Progenitor cell of endocrine pancreas (in vitro differentiated cells): ENCODE results near the gene UBAC2. TPM values are rescaled to one million over a fixed set of nuclear protein-coding genes. Genes with fewer than 3 reads are reported as not detected.
"Not testable (repeated sequence)": the region's sequence is repeated elsewhere in the genome, so short reads cannot be mapped to it uniquely, and the experiment has no call there.

ENCODE experiments used
- DNase-seq: peaks from one replicate; pipeline ENCODE4 v3.0.0; 2021; ENCODE audit warnings: low spot score; ENCODE audit not compliant: unreplicated experiment
- H3K27ac Mint-ChIP-seq: 2 replicates; pipeline ENCODE4 v1.8.0; 2021; ENCODE audit warnings: mild to moderate bottlenecking, moderate library complexity, mixed read lengths
- H3K27me3 Mint-ChIP-seq: 2 replicates; pipeline ENCODE4 v1.8.0; 2021; ENCODE audit warnings: mixed read lengths
- H3K36me3 Mint-ChIP-seq: 2 replicates; pipeline ENCODE4 v1.8.0; 2022; ENCODE audit warnings: mixed read lengths; ENCODE audit not compliant: insufficient read depth
- H3K4me1 Mint-ChIP-seq: 2 replicates; pipeline ENCODE4 v1.8.0; 2021; ENCODE audit warnings: low read depth, mixed read lengths
- H3K4me3 Mint-ChIP-seq: 2 replicates; pipeline ENCODE4 v1.8.0; 2021; ENCODE audit warnings: low read depth, mild to moderate bottlenecking, moderate library complexity, mixed read lengths
- H3K9me3 Mint-ChIP-seq: 2 replicates; pipeline ENCODE4 v1.8.0; 2021; ENCODE audit warnings: low read depth, mixed read lengths
- CTCF ChIP-seq: fragments of 200-600 bp; sonication (generic); IDR thresholded peaks from one replicate; pipeline ENCODE4 v1.5.0; 2021; ENCODE audit warnings: antibody characterized with exemption, mild to moderate bottlenecking; ENCODE audit not compliant: unreplicated experiment
- total RNA-seq: library from RNA; stranded (reverse); gene quantifications from 2 replicates; pipeline ENCODE4 v1.2.1, GENCODE V29; 2021

Gene UBAC2
- total RNA-seq, 1 donor from 2014 or later, result 60.6 TPM

- no peak for TF ChIP-seq CTCF
- H3K4me1 Mint-ChIP-seq, result peaks cover 4% of the 10 kb centered on the region
- no peak for DNase-seq
- peaks cover 8% of the 10 kb centered on the region for H3K27me3 Mint-ChIP-seq
- H3K36me3 Mint-ChIP-seq, result peaks cover 2% of the 10 kb centered on the region
- no peak overlapping the region for H3K4me3 Mint-ChIP-seq
- H3K9me3 Mint-ChIP-seq, result no peaks in the 10 kb centered on the region
- no peak overlapping the region for H3K27ac Mint-ChIP-seq
These were observed 30.3 kb downstream of the UBAC2 start for GRCh38 chr13:99230991-99231390.

DNA sequence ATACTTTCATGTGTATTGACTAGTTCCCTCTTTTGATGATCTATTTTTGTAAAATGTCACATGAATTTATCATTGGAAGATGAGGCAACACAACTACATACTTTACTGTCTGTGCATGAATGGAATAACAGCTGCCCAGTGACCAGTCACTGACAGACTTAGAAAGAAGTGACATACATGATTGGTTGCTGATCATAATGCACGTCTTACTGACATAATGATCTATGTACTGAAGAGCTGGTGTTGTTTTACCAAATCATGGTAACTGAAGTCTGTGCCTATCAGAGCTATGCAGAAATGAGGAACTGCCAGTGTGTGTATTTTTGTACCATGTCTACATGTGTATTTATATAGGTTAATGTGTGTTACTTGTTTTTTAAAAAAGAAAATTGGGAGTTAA lies 31.1 kb downstream of the UBAC2 start:
- Mint-ChIP-seq H3K27ac (no peak overlapping the region), H3K36me3 (peaks cover 2% of the 10 kb centered on the region), H3K27me3 (peaks cover 8% of the 10 kb centered on the region), H3K9me3 (no peaks in the 10 kb centered on the region), H3K4me1 (peaks cover 4% of the 10 kb centered on the region), H3K4me3 (no peak overlapping the region)
- no peak for TF ChIP-seq CTCF
- no peak for DNase-seq

DNA sequence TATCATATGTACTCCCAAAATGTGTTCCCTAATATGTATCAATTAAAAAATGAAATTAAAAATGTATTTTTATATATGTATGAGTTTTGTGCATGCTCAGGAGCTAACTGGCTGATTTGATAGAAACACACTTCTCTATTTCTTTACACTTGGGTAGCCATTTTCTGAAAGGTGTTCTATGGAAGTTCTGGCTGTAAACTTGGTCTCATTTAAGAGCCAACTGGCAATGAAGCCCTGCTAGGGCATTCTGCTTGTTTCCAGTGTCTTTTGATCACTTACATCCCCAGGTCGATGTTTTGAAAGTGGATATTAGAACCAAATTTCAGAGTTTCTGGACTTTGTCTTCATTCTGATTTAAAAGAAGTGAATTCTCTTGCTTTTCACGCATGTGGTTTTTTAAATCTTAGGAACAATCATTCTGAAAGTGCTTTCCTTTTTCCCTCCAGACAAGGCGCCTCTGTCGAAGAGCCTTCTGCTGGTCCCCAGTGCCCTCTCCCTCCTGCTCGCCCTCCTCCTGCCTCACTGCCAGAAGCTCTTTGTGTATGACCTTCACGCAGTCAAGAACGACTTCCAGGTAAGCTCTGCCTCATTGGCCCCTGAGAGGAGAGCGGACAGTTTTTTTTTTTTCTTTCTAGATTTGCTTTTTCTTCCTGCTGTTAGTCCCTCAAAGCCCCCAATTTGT lies 37.5 kb downstream of the UBAC2 start:
- H3K27ac Mint-ChIP-seq, result no peak overlapping the region
- peaks cover 4% of the 10 kb centered on the region for H3K9me3 Mint-ChIP-seq
- peaks cover 3% of the 10 kb centered on the region for H3K4me1 Mint-ChIP-seq
- H3K27me3 Mint-ChIP-seq, result peaks cover 8% of the 10 kb centered on the region
- H3K36me3 Mint-ChIP-seq, result peaks cover 25% of the 10 kb centered on the region
- TF ChIP-seq CTCF, result no peak
- no peak overlapping the region for H3K4me3 Mint-ChIP-seq
- no peak for DNase-seq

DNA sequence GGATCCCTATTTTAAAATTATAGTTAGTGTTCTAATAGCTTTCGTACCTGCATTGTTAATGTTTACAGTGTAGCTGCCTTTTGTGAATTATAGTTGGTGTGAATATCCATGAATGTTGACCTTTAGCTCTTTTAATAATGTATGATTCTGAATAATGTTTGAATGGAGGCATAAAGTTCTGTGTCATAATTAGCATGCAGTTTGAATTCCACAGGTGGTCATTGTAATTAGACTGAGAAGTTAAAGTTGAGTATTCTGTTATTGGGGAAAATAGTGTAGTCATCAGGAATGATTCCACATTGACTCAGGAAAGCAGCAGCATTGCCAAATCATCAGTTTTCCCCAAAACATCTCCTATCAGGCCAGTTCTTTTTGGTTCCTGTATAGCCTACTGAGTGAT lies 45.4 kb downstream of the UBAC2 start:
- Mint-ChIP-seq H3K4me1 (no peaks in the 10 kb centered on the region), H3K27me3 (no peaks in the 10 kb centered on the region), H3K27ac (no peak overlapping the region), H3K9me3 (peaks cover 8% of the 10 kb centered on the region), H3K36me3 (peaks cover 33% of the 10 kb centered on the region), H3K4me3 (no peak overlapping the region)
- no peak for DNase-seq
- TF ChIP-seq CTCF, result no peak

- not testable (repeated sequence) for H3K27me3 Mint-ChIP-seq, DNase-seq
These were observed 48.5 kb downstream of the UBAC2 start for GRCh38 chr13:99249178-99249577.

DNA sequence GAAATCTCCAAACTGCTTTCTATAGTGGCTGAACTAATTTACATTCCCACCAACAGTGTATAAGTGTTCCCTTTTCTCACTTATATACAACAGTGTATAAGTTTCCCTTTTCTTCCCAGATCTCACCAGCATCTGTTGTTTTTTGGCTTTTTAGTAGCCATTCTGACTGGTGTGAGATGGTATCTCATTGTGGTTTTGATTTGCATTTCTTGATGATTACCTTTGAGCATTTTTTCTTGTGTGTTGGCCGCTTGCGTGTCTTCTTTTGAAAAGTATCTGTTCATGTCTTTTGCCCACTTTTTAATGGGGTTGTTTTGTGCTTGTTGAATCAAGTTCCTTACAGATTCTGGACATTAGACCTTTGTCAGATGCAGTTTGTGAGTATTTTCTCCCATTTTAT lies 49.0 kb downstream of the UBAC2 start:
- peaks cover 23% of the 10 kb centered on the region for H3K36me3 Mint-ChIP-seq
- not testable (repeated sequence) for H3K27ac Mint-ChIP-seq, DNase-seq, H3K9me3 Mint-ChIP-seq, H3K4me3 Mint-ChIP-seq, H3K27me3 Mint-ChIP-seq, H3K4me1 Mint-ChIP-seq

More at GRCh38 chr13:99249178-99249577, 48.5 kb downstream of the UBAC2 start:
- H3K4me3 Mint-ChIP-seq, H3K27ac Mint-ChIP-seq, H3K4me1 Mint-ChIP-seq, H3K9me3 Mint-ChIP-seq: not testable (repeated sequence)
- H3K36me3 Mint-ChIP-seq, result peaks cover 23% of the 10 kb centered on the region
